Measurements from ENCODE around the gene HPSE. TPM values are rescaled to one million over a fixed set of nuclear protein-coding genes. Genes with fewer than 3 reads are reported as not detected.
A peak's percentile ranks its signal among the peaks of the same experiment; 100 is the strongest.

HPSE gene
- total RNA-seq, 4 donors from 2014 or later = 2.0 to 3.0 (median 2.7) TPM

- Histone ChIP-seq H3K27me3 (no peaks in the 10 kb centered on the region), H3K4me1 (no peaks in the 10 kb centered on the region), H3K9me3 (peaks cover 0 to 9% (median 0%) of the 10 kb centered on the region in 4 donors), H3K4me3 (no peak overlapping the region), H3K36me3 (no peaks in the 10 kb centered on the region), H3K27ac (peak overlapping the region in 2 of 4 donors; percentile 44 to 60)
- TF ChIP-seq EP300 (IDR thresholded peaks at IDR 0.05) = peak; percentile 23 to 45
- no peak for TF ChIP-seq POLR2A (IDR thresholded peaks at IDR 0.05)
- WGBS, 2 donors = 41 to 42% methylated on average over 4 of the region's 4 CpGs
- no peak for DNase-seq (ENCODE audit: low spot score in 2 of 2)
Observed at GRCh38 chr4:83356899-83357661, 22.4 kb upstream of the HPSE start.

GRCh38 chr4:83353516-83353915 is 18.9 kb upstream of the HPSE start:
- Histone ChIP-seq H3K36me3 (no peaks in the 10 kb centered on the region), H3K27me3 (no peaks in the 10 kb centered on the region), H3K4me3 (no peak overlapping the region), H3K9me3 (peaks cover 0 to 9% (median 0%) of the 10 kb centered on the region in 4 donors), H3K27ac (no peak overlapping the region), H3K4me1 (no peaks in the 10 kb centered on the region)
- DNase-seq (ENCODE audit: low spot score in 2 of 2) = no peak
- TF ChIP-seq POLR2A (IDR thresholded peaks at IDR 0.05) (no peak), EP300 (IDR thresholded peaks at IDR 0.05) (no peak), CTCF (IDR thresholded peaks at IDR 0.05) (no peak)
- WGBS, 2 donors = 79 to 100% methylated on average over 1 of the region's 1 CpG

GRCh38 chr4:83348074-83348473 is 13.4 kb upstream of the HPSE start:
- 80 to 82% methylated on average over 1 of the region's 1 CpG for WGBS, 2 donors

GRCh38 chr4:83342476-83342875 is 7.8 kb upstream of the HPSE start:
- no peak overlapping the region for H3K4me3 ChIP-seq
- DNase-seq (ENCODE audit: low spot score in 2 of 2) = no peak
- H3K4me1 ChIP-seq = no peaks in the 10 kb centered on the region
- no peaks in the 10 kb centered on the region for H3K27me3 ChIP-seq
- no peaks in the 10 kb centered on the region for H3K36me3 ChIP-seq
- 66 to 78% methylated on average over 3 of the region's 3 CpGs for WGBS, 2 donors
- TF ChIP-seq POLR2A (IDR thresholded peaks at IDR 0.05) = no peak
- TF ChIP-seq EP300 (IDR thresholded peaks at IDR 0.05) = no peak
- TF ChIP-seq CTCF (IDR thresholded peaks at IDR 0.05) = no peak
- peaks cover 0 to 30% (median 0%) of the 10 kb centered on the region in 4 donors for H3K9me3 ChIP-seq
- no peak overlapping the region for H3K27ac ChIP-seq

More at GRCh38 chr4:83348074-83348473, 13.4 kb upstream of the HPSE start:
- Histone ChIP-seq H3K27ac (no peak overlapping the region), H3K9me3 (peaks cover 0 to 14% (median 0%) of the 10 kb centered on the region in 4 donors), H3K27me3 (no peaks in the 10 kb centered on the region), H3K4me1 (no peaks in the 10 kb centered on the region), H3K36me3 (no peaks in the 10 kb centered on the region), H3K4me3 (no peak overlapping the region)
- DNase-seq (ENCODE audit: low spot score in 2 of 2) = no peak
- no peak for TF ChIP-seq POLR2A (IDR thresholded peaks at IDR 0.05)
- TF ChIP-seq CTCF (IDR thresholded peaks at IDR 0.05) = no peak
- no peak for TF ChIP-seq EP300 (IDR thresholded peaks at IDR 0.05)

- Histone ChIP-seq H3K27me3 (no peaks in the 10 kb centered on the region), H3K4me1 (no peaks in the 10 kb centered on the region), H3K36me3 (no peaks in the 10 kb centered on the region), H3K4me3 (no peak overlapping the region), H3K27ac (no peak overlapping the region), H3K9me3 (peaks cover 0 to 16% (median 0%) of the 10 kb centered on the region in 4 donors)
- DNase-seq (ENCODE audit: low spot score in 2 of 2) = no peak
- 43 to 49% methylated on average over 2 of the region's 2 CpGs for WGBS, 2 donors
- TF ChIP-seq POLR2A (IDR thresholded peaks at IDR 0.05) = no peak
- TF ChIP-seq CTCF (IDR thresholded peaks at IDR 0.05) = no peak
- no peak for TF ChIP-seq EP300 (IDR thresholded peaks at IDR 0.05)
Observed at GRCh38 chr4:83340692-83341343, 6.2 kb upstream of the HPSE start.

All from tibial nerve (tissue), 4 donors.